Measurements from ENCODE around the gene ZNF140. TPM values are rescaled to one million over a fixed set of nuclear protein-coding genes. Genes with fewer than 3 reads are reported as not detected.

ZNF140 gene
- total and polyA plus RNA-seq, 2 of the 4 experiments (the other 2 are of a cell fraction), result 8.3 to 25.8 TPM

GRCh38 chr12:133156125-133156690 lies 75.5 kb downstream of the ZNF140 start:
- H3K36me3 ChIP-seq (ENCODE audit: control insufficient read depth, insufficient read depth, low read length), result peaks cover 31% of the 10 kb centered on the region

More at GRCh38 chr12:133156125-133156690, 75.5 kb downstream of the ZNF140 start:
- H3K4me3 ChIP-seq (ENCODE audit: insufficient read depth, low read depth, low read length), result no peak overlapping the region
- no peak for TF ChIP-seq MAZ (IDR thresholded peaks at IDR 0.05; ENCODE audit: borderline replicate concordance, low read depth, low read length)
- no peak for TF ChIP-seq SMC3 (IDR thresholded peaks at IDR 0.05; ENCODE audit: low read depth, low read length)
- TF ChIP-seq FOS (IDR thresholded peaks at IDR 0.05; ENCODE audit: low read depth, low read length), result no peak
- TF ChIP-seq CTCF (conservative IDR thresholded peaks at IDR 0.05; ENCODE audit: low read depth, low read length), result no peak
- TF ChIP-seq ELK1 (IDR thresholded peaks at IDR 0.05; ENCODE audit: borderline replicate concordance, low read depth, low read length), result no peak
- TF ChIP-seq NFE2L2 (IDR thresholded peaks at IDR 0.05; ENCODE audit: low read depth, low read length), result no peak
- in situ Hi-C loops (cut with MboI; ENCODE audit: low sequenced_read_pairs) (no loop called here), intact Hi-C loops (cut with micrococcal nuclease) (no loop called here), dilution Hi-C loops (cut with HindIII; ENCODE audit: low sequenced_read_pairs, unreplicated experiment) (no loop called here)
- H3K27ac ChIP-seq (ENCODE audit: insufficient read depth, low read length), result no peak overlapping the region
- no peak overlapping the region for H2BK120ac ChIP-seq (ENCODE audit: low read depth, low read length)
- no peak overlapping the region for H4K8ac ChIP-seq (ENCODE audit: low read depth in 2 of 2, low read length in 2 of 2)
- no peak overlapping the region for H3K23ac ChIP-seq (ENCODE audit: low read depth, low read length)
- no peak overlapping the region for H2AK9ac ChIP-seq (replicated peaks; ENCODE audit: low read depth, low read length, poor library complexity)
- H2AK5ac ChIP-seq (ENCODE audit: low read depth, low read length), result no peak overlapping the region
- H2BK20ac ChIP-seq (ENCODE audit: low read depth, low read length), result no peak overlapping the region
- no peaks in the 10 kb centered on the region for H3K27me3 ChIP-seq (ENCODE audit: control insufficient read depth, insufficient read depth, low read length)
- H3K56ac ChIP-seq (ENCODE audit: extremely low read depth, insufficient read depth, low read length), result no peak overlapping the region
- no peaks in the 10 kb centered on the region for H4K20me1 ChIP-seq (ENCODE audit: insufficient read depth, low read length)
- no peak overlapping the region for H4K91ac ChIP-seq (ENCODE audit: insufficient read depth, low read depth, low read length)
- no peak overlapping the region for H4K5ac ChIP-seq (ENCODE audit: low read depth, low read length)
- H2BK15ac ChIP-seq (ENCODE audit: low read depth, low read length), result no peak overlapping the region
- no peak overlapping the region for H3K9ac ChIP-seq (ENCODE audit: low read depth, low read length)
- H2BK5ac ChIP-seq (ENCODE audit: low read depth, low read length, poor library complexity, severe bottlenecking), result no peak overlapping the region
- H3K4me2 ChIP-seq (ENCODE audit: low read depth, low read length), result no peak overlapping the region
- BruUV-seq (replicated peaks), result TSS peak; percentile 64
- no peak overlapping the region for H3K14ac ChIP-seq (replicated peaks; ENCODE audit: low read depth, low read length)
- DNase-seq, result no peak
- ChIA-PET POLR2A (ENCODE audit: unreplicated experiment) (no interaction called here), CTCF (no interaction called here)
- H3K9me1 ChIP-seq (ENCODE audit: insufficient read depth, low read length), result no peaks in the 10 kb centered on the region
- peaks cover 62% of the 10 kb centered on the region for H3K9me3 ChIP-seq (ENCODE audit: control insufficient read depth, insufficient read depth, low read length)
- ATAC-seq (ENCODE audit: low read depth), result no peak
- H3K4me1 ChIP-seq (ENCODE audit: control insufficient read depth, insufficient read depth, low read length), result no peaks in the 10 kb centered on the region
- no CpG with 5 or more reads among the region's 2 CpGs for WGBS, 2 experiments (ENCODE audit: extremely low coverage in 2 of 2, insufficient read length in 1 of 2)
- no peak overlapping the region for H2AFZ ChIP-seq (replicated peaks; ENCODE audit: low read length, poor library complexity)
- no peak overlapping the region for H3K18ac ChIP-seq (ENCODE audit: low read depth, low read length)
- no peaks in the 10 kb centered on the region for H3K79me1 ChIP-seq (ENCODE audit: low read depth in 1 of 2, low read length in 2 of 2)
- H3K4ac ChIP-seq (ENCODE audit: low read depth, low read length), result no peak overlapping the region

Other genes with a start within 250 kb of the ZNF140 start
- gene CHFR, start 193.3 kb upstream of the ZNF140 start, total RNA-seq (2012; rRNA removed), result 11.4 and 13.4 TPM in 2 replicates
- 29.9 and 35.3 TPM in 2 replicates for gene CHFR, start 193.3 kb upstream of the ZNF140 start, polyA plus RNA-seq (2012; rRNA removed)
- gene ZNF605, start 124.6 kb upstream of the ZNF140 start, total RNA-seq (2012; rRNA removed), result 9.9 and 11.4 TPM in 2 replicates
- gene ZNF605, start 124.6 kb upstream of the ZNF140 start, polyA plus RNA-seq (2012; rRNA removed), result 3.6 and 3.9 TPM in 2 replicates
- 11.8 and 12.2 TPM in 2 replicates for gene ZNF26, start 94.6 kb upstream of the ZNF140 start, total RNA-seq (2012; rRNA removed)
- 6.3 and 9.4 TPM in 2 replicates for gene ZNF26, start 94.6 kb upstream of the ZNF140 start, polyA plus RNA-seq (2012; rRNA removed)
- gene ZNF84, start 43.4 kb upstream of the ZNF140 start, total RNA-seq (2012; rRNA removed), result 28.1 and 38.5 TPM in 2 replicates
- gene ZNF84, start 43.4 kb upstream of the ZNF140 start, polyA plus RNA-seq (2012; rRNA removed), result 11.0 and 14.9 TPM in 2 replicates
- 0.36 and 0.56 TPM in 2 replicates for gene ZNF891, start 49.4 kb downstream of the ZNF140 start, total RNA-seq (2012; rRNA removed)
- gene ZNF891, start 49.4 kb downstream of the ZNF140 start, polyA plus RNA-seq (2012; rRNA removed), result 0.17 and 0.26 TPM in 2 replicates
- 5.3 and 6.1 TPM in 2 replicates for gene ZNF10, start 49.7 kb downstream of the ZNF140 start, total RNA-seq (2012; rRNA removed)
- 3.3 and 4.1 TPM in 2 replicates for gene ZNF10, start 49.7 kb downstream of the ZNF140 start, polyA plus RNA-seq (2012; rRNA removed)
- 31.1 and 54.5 TPM in 2 replicates for gene ZNF268, start 100.6 kb downstream of the ZNF140 start, total RNA-seq (2012; rRNA removed)
- 5.8 and 6.7 TPM in 2 replicates for gene ZNF268, start 100.6 kb downstream of the ZNF140 start, polyA plus RNA-seq (2012; rRNA removed)
- gene ANHX, start 155.0 kb downstream of the ZNF140 start, total RNA-seq (2012; rRNA removed), result not detected in 2 replicates
- not detected in 2 replicates for gene ANHX, start 155.0 kb downstream of the ZNF140 start, polyA plus RNA-seq (2012; rRNA removed)